Gastroesophageal sphincter (tissue), 3 donors: ENCODE results near the gene PPM1H.

Source experiments
- EP300 ChIP-seq: sonication (generic); formaldehyde crosslinking; IDR thresholded peaks from one replicate; pipeline ENCODE4 v1.6.1; 2017; ENCODE audit warnings: antibody characterized with exemption, mild to moderate bottlenecking
- POLR2A ChIP-seq, 2 donors: fragments of 450-650 bp; IDR thresholded peaks; one replicate each; pipeline ENCODE4 v1.6.1; 2017; ENCODE audit warnings: antibody characterized with exemption in 2 of 2, mild to moderate bottlenecking in 2 of 2, moderate library complexity in 1 of 2
- POLR2AphosphoS5 ChIP-seq: sonication (generic); formaldehyde crosslinking; IDR thresholded peaks from one replicate; pipeline ENCODE4 v1.6.1; 2017; ENCODE audit warnings: antibody characterized with exemption
- TF ChIP-seq, protein P1 (sequence below), 4 experiments: fragments of 200-600 bp in 2 of 4; fragments of 450-650 bp in 2 of 4; sonication (generic) in 1 of 4; IDR thresholded peaks; one replicate each; pipeline ENCODE4 v1.5.1; 2017 to 2019; ENCODE audit warnings: antibody characterized with exemption in 4 of 4, mild to moderate bottlenecking in 2 of 4, moderate library complexity in 2 of 4

DNA sequence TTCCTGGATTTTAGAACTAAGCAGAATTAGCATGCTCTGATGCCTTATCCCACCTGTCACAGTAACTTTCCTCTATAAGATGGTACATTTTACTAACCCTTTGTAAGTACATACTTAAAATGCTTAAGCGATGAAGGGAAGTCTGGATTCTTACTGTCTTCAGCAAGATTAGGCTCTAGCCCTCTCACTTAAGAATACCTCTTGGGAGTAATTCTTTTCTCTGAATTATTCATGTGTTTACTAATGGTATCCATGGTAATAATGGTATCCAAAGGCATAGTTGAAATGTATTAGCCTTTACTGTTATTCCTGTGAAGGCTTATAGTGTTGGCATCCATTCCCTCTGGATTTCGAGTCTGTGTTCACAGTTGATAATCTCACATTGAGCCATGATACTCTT, 291.5 kb downstream of the PPM1H start:
- TF ChIP-seq POLR2A (IDR thresholded peaks at IDR 0.05): no peak
- TF ChIP-seq, protein P1, sequence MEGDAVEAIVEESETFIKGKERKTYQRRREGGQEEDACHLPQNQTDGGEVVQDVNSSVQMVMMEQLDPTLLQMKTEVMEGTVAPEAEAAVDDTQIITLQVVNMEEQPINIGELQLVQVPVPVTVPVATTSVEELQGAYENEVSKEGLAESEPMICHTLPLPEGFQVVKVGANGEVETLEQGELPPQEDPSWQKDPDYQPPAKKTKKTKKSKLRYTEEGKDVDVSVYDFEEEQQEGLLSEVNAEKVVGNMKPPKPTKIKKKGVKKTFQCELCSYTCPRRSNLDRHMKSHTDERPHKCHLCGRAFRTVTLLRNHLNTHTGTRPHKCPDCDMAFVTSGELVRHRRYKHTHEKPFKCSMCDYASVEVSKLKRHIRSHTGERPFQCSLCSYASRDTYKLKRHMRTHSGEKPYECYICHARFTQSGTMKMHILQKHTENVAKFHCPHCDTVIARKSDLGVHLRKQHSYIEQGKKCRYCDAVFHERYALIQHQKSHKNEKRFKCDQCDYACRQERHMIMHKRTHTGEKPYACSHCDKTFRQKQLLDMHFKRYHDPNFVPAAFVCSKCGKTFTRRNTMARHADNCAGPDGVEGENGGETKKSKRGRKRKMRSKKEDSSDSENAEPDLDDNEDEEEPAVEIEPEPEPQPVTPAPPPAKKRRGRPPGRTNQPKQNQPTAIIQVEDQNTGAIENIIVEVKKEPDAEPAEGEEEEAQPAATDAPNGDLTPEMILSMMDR (IDR thresholded peaks at IDR 0.05): no peak
- no peak for TF ChIP-seq POLR2AphosphoS5
- TF ChIP-seq EP300: no peak
